Hematopoietic multipotent progenitor cell treated with erythropoietin and hydrocortisone succinate and interleukin-3 and kit ligand, for 6 days (in vitro differentiated cells): ENCODE data around the gene TUT7.
"Not testable (repeated sequence)": the region's sequence is repeated elsewhere in the genome, so short reads cannot be mapped to it uniquely, and the experiment has no call there.

Source experiments
- DNase-seq: peaks from one replicate; pipeline ENCODE4 v3.0.0-alpha.2; 2015

TUT7 gene

GRCh38 chr9:86350006-86350760, 4.0 kb downstream of the TUT7 start:
- peak; percentile 40 for DNase-seq

GRCh38 chr9:86349271-86349670, 4.9 kb downstream of the TUT7 start:
- DNase-seq, result no peak

GRCh38 chr9:86347991-86348390, 6.2 kb downstream of the TUT7 start:
- no peak for DNase-seq

- no peak for DNase-seq
Observed at GRCh38 chr9:86344818-86345217, 9.4 kb downstream of the TUT7 start.

GRCh38 chr9:86342269-86342668, 11.9 kb downstream of the TUT7 start:
- DNase-seq, result no peak

- no peak for DNase-seq
Observed at GRCh38 chr9:86341007-86341491, 13.2 kb downstream of the TUT7 start.

- no peak for DNase-seq
Observed at GRCh38 chr9:86340356-86341006, 13.7 kb downstream of the TUT7 start.

GRCh38 chr9:86337469-86338108, 16.6 kb downstream of the TUT7 start:
- DNase-seq, result peak; percentile 53

- DNase-seq, result no peak
Observed at GRCh38 chr9:86336058-86336457, 18.2 kb downstream of the TUT7 start.

- no peak for DNase-seq
Observed at GRCh38 chr9:86333651-86334050, 20.6 kb downstream of the TUT7 start.

- no peak for DNase-seq
Observed at GRCh38 chr9:86330186-86330585, 24.0 kb downstream of the TUT7 start.

- no peak for DNase-seq
Observed at GRCh38 chr9:86329649-86330048, 24.6 kb downstream of the TUT7 start.

- DNase-seq, result no peak
Observed at GRCh38 chr9:86328156-86328555, 26.1 kb downstream of the TUT7 start.

- no peak for DNase-seq
Observed at GRCh38 chr9:86326536-86326935, 27.7 kb downstream of the TUT7 start.

- no peak for DNase-seq
Observed at GRCh38 chr9:86324901-86325300, 29.3 kb downstream of the TUT7 start.

GRCh38 chr9:86324308-86324707, 29.9 kb downstream of the TUT7 start:
- no peak for DNase-seq

- DNase-seq, result no peak
Observed at GRCh38 chr9:86322973-86323644, 31.1 kb downstream of the TUT7 start.

- no peak for DNase-seq
Observed at GRCh38 chr9:86321373-86321772, 32.8 kb downstream of the TUT7 start.

GRCh38 chr9:86318187-86318586, 36.0 kb downstream of the TUT7 start:
- no peak for DNase-seq

GRCh38 chr9:86315078-86315477, 39.1 kb downstream of the TUT7 start:
- DNase-seq, result no peak

- not testable (repeated sequence) for DNase-seq
Observed at GRCh38 chr9:86312959-86313358, 41.3 kb downstream of the TUT7 start.

- no peak for DNase-seq
Observed at GRCh38 chr9:86308687-86309086, 45.5 kb downstream of the TUT7 start.

GRCh38 chr9:86304236-86304730, 49.9 kb downstream of the TUT7 start:
- no peak for DNase-seq
